Lung (tissue), 12 donors: Measurements from ENCODE around the gene TMEM213. TPM values are rescaled to one million over a fixed set of nuclear protein-coding genes. Genes with fewer than 3 reads are reported as not detected.
A peak's percentile ranks its signal among the peaks of the same experiment; 100 is the strongest.

Experiments used
- ATAC-seq: fragments of 200-7000 bp; cut with Tn5 transposase; one replicate; pipeline ENCODE4 v1.9.1; 2020; ENCODE audit warnings: moderate number of reproducible peaks; ENCODE audit not compliant: insufficient read depth, low FRiP score
- DNase-seq, 3 donors: peaks; one replicate each; pipeline ENCODE4 v3.0.0-alpha.2; 2013 to 2017
- H3K27ac ChIP-seq, 2 donors: one replicate each; pipeline ENCODE4 v1.5.1; 2013; ENCODE audit warnings: mild to moderate bottlenecking in 2 of 2, moderate library complexity in 2 of 2, control low read depth in 1 of 2, inconsistent platforms in 1 of 2, low read depth in 1 of 2, low read length in 1 of 2
- H3K27me3 ChIP-seq, 3 donors: one replicate each; pipeline ENCODE4 v1.5.1; 2013; ENCODE audit warnings: low read length in 2 of 3; ENCODE audit not compliant: control insufficient read depth in 3 of 3, insufficient read depth in 3 of 3
- H3K36me3 ChIP-seq, 4 donors: one replicate each; pipeline ENCODE4 v1.5.1; 2013; ENCODE audit warnings: low read length in 4 of 4, mild to moderate bottlenecking in 1 of 4, moderate library complexity in 1 of 4; ENCODE audit not compliant: control insufficient read depth in 4 of 4, insufficient read depth in 4 of 4
- H3K4me1 ChIP-seq, 5 donors: one replicate each; pipeline ENCODE4 v1.5.1; 2013; ENCODE audit warnings: low read length in 5 of 5, mild to moderate bottlenecking in 2 of 5, moderate library complexity in 1 of 5; ENCODE audit not compliant: control insufficient read depth in 5 of 5, insufficient read depth in 5 of 5
- H3K4me3 ChIP-seq: one replicate; pipeline ENCODE4 v1.5.1; 2013; ENCODE audit warnings: mild to moderate bottlenecking, control low read depth, moderate library complexity
- H3K9ac ChIP-seq, 2 donors: one replicate each; pipeline ENCODE4 v1.5.1; 2013; ENCODE audit warnings: low read length in 2 of 2, control low read depth in 1 of 2; ENCODE audit not compliant: insufficient read depth in 1 of 2
- H3K9me3 ChIP-seq, 4 donors: one replicate each; pipeline ENCODE4 v1.5.1; 2013; ENCODE audit warnings: low read length in 3 of 4, mild to moderate bottlenecking in 1 of 4, moderate library complexity in 1 of 4; ENCODE audit not compliant: control insufficient read depth in 4 of 4, insufficient read depth in 3 of 4
- CTCF ChIP-seq: IDR thresholded peaks from 2 replicates; pipeline ENCODE4 v1.5.1; 2012; ENCODE audit warnings: mild to moderate bottlenecking; ENCODE audit errors: control extremely low read depth, extremely low read depth
- WGBS, 2 donors: extraction: QIAGEN DNeasy Blood & Tissue Kit; methylation state at CpG; one replicate each; pipeline ENCODE4 v1.1.7; 2013; 5-methylcytosine and 5-hydroxymethylcytosine counted together
- polyA plus RNA-seq, 2 donors: library from polyadenylated mRNA; stranded (reverse); fragments of 200-250 nt; gene quantifications; one replicate each; pipeline ENCODE4 v1.2.1, GENCODE V29; 2013
- total RNA-seq, 2 donors: library from RNA; depleted of rRNA in 1 of 2; stranded (reverse); fragments of >200 nt in 1 of 2; gene quantifications; one replicate each; pipeline ENCODE4 v1.2.1, GENCODE V29; 2014 to 2021
- donor health status: control.
- donor health status: control.
- donor health status: Bipolar disorder and iron deficiency.
- donor health status: healthy.
- donor health status: DM: yes; HTN: yes; CAD: no.

Gene TMEM213
- total and polyA plus RNA-seq, 4 donors, result 0.29 to 2.0 (median 0.83) TPM; not detected in 1

GRCh38 chr7:138781004-138781403 is 16.8 kb upstream of the TMEM213 start:
- no peak for TF ChIP-seq CTCF
- H3K9ac ChIP-seq, result no peak overlapping the region
- no peaks in the 10 kb centered on the region for H3K9me3 ChIP-seq
- no peak overlapping the region for H3K4me3 ChIP-seq
- ATAC-seq (no peak), DNase-seq (no peak)
- H3K27ac ChIP-seq, result no peak overlapping the region
- H3K27me3 ChIP-seq, result no peaks in the 10 kb centered on the region
- WGBS, 2 donors, result 75 to 82% methylated on average over 2 of the region's 2 CpGs
- H3K4me1 ChIP-seq, result peaks cover 0 to 6% (median 0%) of the 10 kb centered on the region in 5 donors
- H3K36me3 ChIP-seq, result no peaks in the 10 kb centered on the region

GRCh38 chr7:138784692-138785091 is 13.1 kb upstream of the TMEM213 start:
- H3K36me3 ChIP-seq, result no peaks in the 10 kb centered on the region
- ATAC-seq (peak; percentile 51), DNase-seq (peak; percentile 56 to 78 (median 67))
- no peak for TF ChIP-seq CTCF
- no peak overlapping the region for H3K9ac ChIP-seq
- no peaks in the 10 kb centered on the region for H3K27me3 ChIP-seq
- H3K27ac ChIP-seq, result no peak overlapping the region
- 40 to 65% methylated on average over 4 of the region's 4 CpGs for WGBS, 2 donors
- no peaks in the 10 kb centered on the region for H3K9me3 ChIP-seq
- H3K4me3 ChIP-seq, result no peak overlapping the region
- peaks cover 0 to 2% (median 0%) of the 10 kb centered on the region in 5 donors for H3K4me1 ChIP-seq

- no peaks in the 10 kb centered on the region for H3K27me3 ChIP-seq
- H3K27ac ChIP-seq, result no peak overlapping the region
- no peaks in the 10 kb centered on the region for H3K36me3 ChIP-seq
- no peak for DNase-seq
- TF ChIP-seq CTCF, result no peak
- no peak overlapping the region for H3K9ac ChIP-seq
- ATAC-seq, result peak; percentile 38
- 46 to 69% methylated on average over 10 of the region's 10 CpGs for WGBS, 2 donors
- no peaks in the 10 kb centered on the region for H3K9me3 ChIP-seq
- no peaks in the 10 kb centered on the region for H3K4me1 ChIP-seq
- no peak overlapping the region for H3K4me3 ChIP-seq
Measured at GRCh38 chr7:138785587-138786437, 12.0 kb upstream of the TMEM213 start.
